ENCODE measurements around the gene TGFB2. TPM values are rescaled to one million over a fixed set of nuclear protein-coding genes. Genes with fewer than 3 reads are reported as not detected.

Gene TGFB2
- total and polyA plus RNA-seq, 4 donors = 0.21 to 0.75 (median 0.41) TPM

- 63% methylated on average over 2 of the region's 2 CpGs for WGBS
- Histone ChIP-seq H3K27ac (ENCODE audit: low read depth in 1 of 2, low read length in 2 of 2) (no peak overlapping the region), H3K4me3 (ENCODE audit: low read depth in 1 of 3, low read length in 3 of 3) (no peak overlapping the region), H3K36me3 (ENCODE audit: control insufficient read depth in 4 of 4, insufficient read depth in 3 of 4, low read depth in 1 of 4, low read length in 3 of 4) (no peaks in the 10 kb centered on the region), H3K9me3 (ENCODE audit: control insufficient read depth in 4 of 4, low read length in 3 of 4) (no peaks in the 10 kb centered on the region), H3K9ac (ENCODE audit: low read depth in 1 of 2, low read length in 2 of 2) (no peak overlapping the region), H3K27me3 (ENCODE audit: control insufficient read depth in 4 of 4, insufficient read depth in 4 of 4, low read length in 3 of 4) (no peaks in the 10 kb centered on the region), H3K4me1 (ENCODE audit: control insufficient read depth in 4 of 4, insufficient read depth in 4 of 4, low read length in 3 of 4) (no peaks in the 10 kb centered on the region)
- DNase-seq (ENCODE audit: low spot score) = no peak
- no peak for TF ChIP-seq ATF3 (IDR thresholded peaks at IDR 0.05)
- no peak for TF ChIP-seq REST (IDR thresholded peaks at IDR 0.05)
- TF ChIP-seq GABPA (IDR thresholded peaks at IDR 0.05 in 1 of 2, conservative IDR thresholded peaks at IDR 0.05 in 1 of 2) = no peak
Measured at GRCh38 chr1:218492874-218493273, 147.7 kb downstream of the TGFB2 start.

- TF ChIP-seq ATF3 (IDR thresholded peaks at IDR 0.05) = no peak
- no peak for TF ChIP-seq JUND (IDR thresholded peaks at IDR 0.05)
- no peak for TF ChIP-seq SP1 (IDR thresholded peaks at IDR 0.05)
- Histone ChIP-seq H3K9ac (ENCODE audit: low read depth in 1 of 2, low read length in 2 of 2) (no peak overlapping the region), H3K9me3 (ENCODE audit: control insufficient read depth in 4 of 4, low read length in 3 of 4) (no peaks in the 10 kb centered on the region), H3K36me3 (ENCODE audit: control insufficient read depth in 4 of 4, insufficient read depth in 3 of 4, low read depth in 1 of 4, low read length in 3 of 4) (no peaks in the 10 kb centered on the region), H3K4me1 (ENCODE audit: control insufficient read depth in 4 of 4, insufficient read depth in 4 of 4, low read length in 3 of 4) (no peaks in the 10 kb centered on the region), H3K27me3 (ENCODE audit: control insufficient read depth in 4 of 4, insufficient read depth in 4 of 4, low read length in 3 of 4) (no peaks in the 10 kb centered on the region), H3K27ac (ENCODE audit: low read depth in 1 of 2, low read length in 2 of 2) (no peak overlapping the region), H3K4me3 (ENCODE audit: low read depth in 1 of 3, low read length in 3 of 3) (no peak overlapping the region)
- DNase-seq (ENCODE audit: low spot score) = no peak
- WGBS = 56% methylated on average over 2 of the region's 2 CpGs
Measured at GRCh38 chr1:218493986-218494385, 148.8 kb downstream of the TGFB2 start.

Small RNAs within 50 kb of the gene (small RNA-seq; reads per million reads assigned to genes)
- gene AC096638.1 = not detected

Other genes with a start within 250 kb of the TGFB2 start
- gene RRP15, start 60.0 kb upstream of the TGFB2 start, total RNA-seq = 1 to 10 TPM; 4.9 to 5.5 TPM
- 1 to 10 TPM; 2.4 to 9.2 TPM for gene RRP15, start 60.0 kb upstream of the TGFB2 start, polyA plus RNA-seq

Data from liver (tissue), 10 donors.